GM12878 (cell line): ENCODE measurements around the gene HMGB3. TPM values are rescaled to one million over a fixed set of nuclear protein-coding genes. Genes with fewer than 3 reads are reported as not detected.

ENCODE experiments used
- ATAC-seq: fragments of 200-7000 bp; cut with Tn5 transposase; 3 replicates; pipeline ENCODE4 v1.9.1; 2020; ENCODE audit warnings: mild to moderate bottlenecking, moderate library complexity
- BruUV-seq: library from RNA; stranded (reverse); fragments of 400-500 nt; replicated peaks from 2 replicates; lab custom pipeline; 2021; lab: Mats Ljungman, UMichigan
- CTCF ChIA-PET: fragments of 300-600 bp; sonication (Branson Sonifier 250); formaldehyde crosslinking; extraction: SDS; loops from one replicate; lab custom pipeline; 2021; ENCODE audit warnings: inconsistent platforms; lab: Yijun Ruan, JAX
- POLR2A ChIA-PET: fragments of 350-600 bp; formaldehyde crosslinking; extraction: SDS; loops from one replicate; lab custom pipeline; 2021; ENCODE audit warnings: inconsistent platforms; lab: Charles Lee
- RAD21 ChIA-PET: fragments of 300-600 bp; sonication (Branson Sonifier 250); formaldehyde crosslinking; loops from one replicate; lab custom pipeline; 2023; ENCODE audit warnings: antibody characterized with exemption; ENCODE audit not compliant: unreplicated experiment; lab: Charles Lee
- SMC1A ChIA-PET: fragments of 300-600 bp; sonication (Branson Sonifier 250); formaldehyde crosslinking; loops from one replicate; lab custom pipeline; 2023; ENCODE audit not compliant: unreplicated experiment, uncharacterized antibody; lab: Charles Lee
- DNase-seq: peaks from one replicate; pipeline ENCODE4 v3.0.0-alpha.2; 2011; ENCODE audit warnings: low read depth, low spot score
- FAIRE-seq: peaks from 3 replicates; lab custom pipeline; 2011; peaks lifted over from hg19 to GRCh38; lab: Jason Lieb, UNC
- H2AFZ ChIP-seq: 2 replicates; pipeline ENCODE4 v1.6.0; 2011; ENCODE audit warnings: low read depth, low read length, control low read depth; ENCODE audit not compliant: control insufficient read depth
- H3K27ac ChIP-seq: 2 replicates; pipeline ENCODE4 v1.5.1; 2011; ENCODE audit warnings: control low read depth; ENCODE audit not compliant: control insufficient read depth, insufficient read depth
- H3K27me3 ChIP-seq, 2 experiments: replicated peaks in 1 of 2; 2 replicates each; pipeline versions ENCODE4 v1.6.0 to v1.6.1; 2011; ENCODE audit warnings: low read length in 1 of 2; ENCODE audit not compliant: control insufficient read depth in 2 of 2, insufficient read depth in 2 of 2
- H3K36me3 ChIP-seq, 2 experiments: 2 replicates each; pipeline ENCODE4 v1.5.1; 2011; ENCODE audit warnings: low read length in 1 of 2; ENCODE audit not compliant: control insufficient read depth in 2 of 2, insufficient read depth in 2 of 2
- H3K4me1 ChIP-seq: 2 replicates; pipeline ENCODE4 v1.6.1; 2011; ENCODE audit warnings: mild to moderate bottlenecking, low read length, moderate library complexity, mixed read lengths; ENCODE audit not compliant: control insufficient read depth, insufficient read depth
- H3K4me2 ChIP-seq: 2 replicates; pipeline ENCODE4 v1.6.0; 2011; ENCODE audit warnings: control low read depth; ENCODE audit not compliant: control insufficient read depth, insufficient read depth
- H3K4me3 ChIP-seq: fragments of 200-600 bp; sonication (generic); 2 replicates; pipeline ENCODE4 v1.5.1; 2016
- H3K79me2 ChIP-seq: 2 replicates; pipeline ENCODE4 v1.6.0; 2011; ENCODE audit warnings: low read length; ENCODE audit not compliant: control insufficient read depth, insufficient read depth
- H3K9ac ChIP-seq: 2 replicates; pipeline ENCODE4 v1.8.0; 2011; ENCODE audit warnings: low read length, control low read depth, mixed read lengths; ENCODE audit not compliant: control insufficient read depth, insufficient read depth
- H3K9me3 ChIP-seq: replicated peaks from 3 replicates; pipeline ENCODE4 v1.5.1; 2011; ENCODE audit warnings: mild to moderate bottlenecking, low read length; ENCODE audit not compliant: control insufficient read depth, insufficient read depth
- H4K20me1 ChIP-seq: 2 replicates; pipeline ENCODE4 v1.6.0; 2011; ENCODE audit not compliant: control insufficient read depth, insufficient read depth
- ASH2L ChIP-seq: fragments of 300-600, 200-600 bp; sonication (generic); IDR thresholded peaks from 2 replicates; pipeline ENCODE4 v1.6.1; 2017; ENCODE audit warnings: low read depth, mild to moderate bottlenecking, borderline replicate concordance
- BACH1 ChIP-seq: fragments of 450-650 bp; IDR thresholded peaks from 2 replicates; pipeline ENCODE4 v1.6.1; 2017; ENCODE audit warnings: mild to moderate bottlenecking, borderline replicate concordance
- BMI1 ChIP-seq: fragments of 450-650 bp; IDR thresholded peaks from 2 replicates; pipeline ENCODE4 v1.6.1; 2016; ENCODE audit warnings: mild to moderate bottlenecking, moderate library complexity, borderline replicate concordance
- CHD2 ChIP-seq: IDR thresholded peaks from 2 replicates; pipeline ENCODE4 v1.6.1; 2011; ENCODE audit warnings: low read depth, low read length, improper control_type of control experiment, borderline replicate concordance
- CREB1 ChIP-seq: IDR thresholded peaks from 2 replicates; pipeline ENCODE4 v1.6.1; 2012; ENCODE audit warnings: low read depth, mild to moderate bottlenecking, inconsistent platforms
- CREM ChIP-seq: IDR thresholded peaks from 2 replicates; pipeline ENCODE4 v1.6.1; 2014; ENCODE audit warnings: antibody characterized with exemption, low read depth
- ESRRA ChIP-seq: IDR thresholded peaks from 2 replicates; pipeline ENCODE4 v1.6.1; 2012; ENCODE audit warnings: mild to moderate bottlenecking, low read length, improper control_type of control experiment
- FOS ChIP-seq: IDR thresholded peaks from 3 replicates; pipeline ENCODE4 v1.6.1; 2011; ENCODE audit warnings: borderline replicate concordance; ENCODE audit not compliant: insufficient read length; ENCODE audit errors: extremely low read depth
- FOXM1 ChIP-seq: IDR thresholded peaks from 2 replicates; pipeline ENCODE4 v1.6.1; 2012; ENCODE audit warnings: low read depth, mild to moderate bottlenecking, inconsistent platforms, low read length, moderate library complexity
- KLF5 ChIP-seq: fragments of 450-650 bp; IDR thresholded peaks from 2 replicates; pipeline ENCODE4 v1.6.1; 2014; ENCODE audit warnings: mild to moderate bottlenecking; ENCODE audit not compliant: partially characterized antibody
- MTA3 ChIP-seq: IDR thresholded peaks from 2 replicates; pipeline ENCODE4 v1.6.1; 2012; ENCODE audit warnings: low read length, inconsistent platforms, borderline replicate concordance
- POLR2A ChIP-seq: IDR thresholded peaks from 2 replicates; pipeline ENCODE4 v1.6.1; 2011; ENCODE audit warnings: low read depth, mild to moderate bottlenecking, low read length
- POLR2AphosphoS2 ChIP-seq: IDR thresholded peaks from 2 replicates; pipeline ENCODE4 v1.6.1; 2011; ENCODE audit warnings: low read depth, mild to moderate bottlenecking, low read length, improper control_type of control experiment, moderate library complexity
- POLR2AphosphoS5 ChIP-seq: IDR thresholded peaks from 2 replicates; pipeline ENCODE4 v1.6.1; 2011; ENCODE audit warnings: mild to moderate bottlenecking, low read length, inconsistent platforms
- SIN3A ChIP-seq: IDR thresholded peaks from 2 replicates; pipeline ENCODE4 v1.6.1; 2012; ENCODE audit warnings: low read depth, low read length, improper control_type of control experiment
- SP1 ChIP-seq: IDR thresholded peaks from one replicate; pipeline ENCODE4 v1.6.1; 2011; ENCODE audit warnings: low read depth, low read length
- SPI1 ChIP-seq: IDR thresholded peaks from 2 replicates; pipeline ENCODE4 v1.6.1; 2011; ENCODE audit warnings: low read depth, mild to moderate bottlenecking, low read length, moderate library complexity, borderline replicate concordance; ENCODE audit not compliant: insufficient read depth
- TARDBP ChIP-seq: IDR thresholded peaks from 2 replicates; pipeline ENCODE4 v1.6.1; 2016; ENCODE audit warnings: borderline replicate concordance
- ZBED1 ChIP-seq: IDR thresholded peaks from 2 replicates; pipeline ENCODE4 v1.6.1; 2016; ENCODE audit warnings: borderline replicate concordance
- ZNF24 ChIP-seq: fragments of 450-650 bp; IDR thresholded peaks from 2 replicates; pipeline ENCODE4 v1.6.1; 2017; ENCODE audit warnings: antibody characterized with exemption, mild to moderate bottlenecking
- WGBS: methylation state at CpG from one replicate; pipeline ENCODE4 v1.1.6; 2016; ENCODE audit warnings: low lambda C conversion rate; ENCODE audit not compliant: insufficient replicate concordance, insufficient coverage; ENCODE audit errors: missing lambda C conversion rate; 5-methylcytosine and 5-hydroxymethylcytosine counted together
- in situ Hi-C: fragments of 300-500 bp; cut with MboI; formaldehyde crosslinking; loops from 9 replicates; pipeline ENCODE4 v1.14.3; 2018; ENCODE audit warnings: mixed read lengths
- intact Hi-C: fragments of 100-400 bp; cut with micrococcal nuclease; formaldehyde crosslinking; loops from one replicate; pipeline ENCODE4 v1.14.2; 2022; ENCODE audit not compliant: unreplicated experiment
- polyA plus RNA-seq, 11 experiments: library from polyadenylated mRNA; depleted of rRNA in 4 of 11; unstranded in 6 of 11; stranded (reverse) in 5 of 11; fragments of >200 nt; fragmentation: Nextera tagmentation in 4 of 11; fragmentation: Illumina TruSeq in 1 of 11; extraction: Ambion mirVana in 4 of 11; extraction: Trizol in 1 of 11; gene quantifications; 1 replicate in 1 of 11; 2 replicates in 10 of 11; pipeline versions ENCODE4 v1.2.1 to v1.2.3, GENCODE V29; 2011 to 2016; ENCODE audit warnings: inconsistent platforms in 2 of 11, missing spikeins in 2 of 11, low read depth in 1 of 11
- total RNA-seq, 4 experiments: library from RNA; depleted of rRNA in 3 of 4; stranded (reverse); fragments of >200 nt in 3 of 4; fragmentation: Illumina TruSeq in 1 of 4; extraction: Trizol in 1 of 4; gene quantifications; 2 replicates each; pipeline versions ENCODE4 v1.2.1 to v1.2.3, GENCODE V29; 2013 to 2021
- TF ChIP-seq, protein P1 (sequence below): fragments of 450-650 bp; conservative IDR thresholded peaks from 2 replicates; pipeline ENCODE4 v1.6.1; 2017; ENCODE audit warnings: mild to moderate bottlenecking, moderate library complexity

HMGB3 gene
- total and polyA plus RNA-seq, 10 of the 15 experiments (the other 5 are each of a cell fraction or from before 2014, with no cell fraction given): 19.1 to 167 (median 109) TPM

DNA sequence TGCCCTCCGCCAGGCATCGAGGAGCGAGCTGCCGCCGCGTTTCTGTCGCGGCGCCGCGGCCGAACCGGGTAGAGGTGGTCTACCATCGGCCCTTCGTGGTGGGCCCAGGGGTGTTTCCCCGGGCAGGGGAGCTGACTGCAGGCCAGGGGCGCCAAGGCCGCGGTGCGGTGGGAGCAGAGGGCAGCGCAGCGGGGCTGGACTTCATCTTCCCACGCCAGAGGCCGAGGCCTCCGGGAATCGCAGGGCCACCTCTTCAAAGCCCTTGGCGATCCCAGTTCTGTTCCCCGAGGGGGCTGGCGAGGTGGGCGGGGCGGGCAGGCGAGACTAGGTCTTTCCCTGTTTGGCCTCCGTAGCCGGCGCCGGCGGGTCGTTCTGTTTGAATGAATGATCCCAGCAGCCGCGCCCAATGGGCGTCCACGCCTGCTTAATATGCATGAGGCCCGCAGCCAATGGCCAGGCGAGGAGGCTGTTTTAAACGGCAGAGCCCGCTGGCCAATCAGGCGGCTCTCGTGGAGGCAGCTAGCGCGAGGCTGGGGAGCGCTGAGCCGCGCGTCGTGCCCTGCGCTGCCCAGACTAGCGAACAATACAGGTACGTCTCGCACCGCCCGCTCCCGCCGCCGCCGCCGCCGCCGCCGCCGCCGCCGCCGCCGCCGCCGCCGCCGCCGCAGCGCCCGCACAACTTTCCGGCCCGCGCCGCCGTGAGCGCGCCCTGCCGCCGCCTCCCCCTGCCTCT is at the start of gene HMGB3 (continued):
- TF ChIP-seq BACH1 (no peak), CHD2 (peak; percentile 92), KLF5 (no peak), SP1 (peak; percentile 71), POLR2A (peak; percentile 76)

DNA sequence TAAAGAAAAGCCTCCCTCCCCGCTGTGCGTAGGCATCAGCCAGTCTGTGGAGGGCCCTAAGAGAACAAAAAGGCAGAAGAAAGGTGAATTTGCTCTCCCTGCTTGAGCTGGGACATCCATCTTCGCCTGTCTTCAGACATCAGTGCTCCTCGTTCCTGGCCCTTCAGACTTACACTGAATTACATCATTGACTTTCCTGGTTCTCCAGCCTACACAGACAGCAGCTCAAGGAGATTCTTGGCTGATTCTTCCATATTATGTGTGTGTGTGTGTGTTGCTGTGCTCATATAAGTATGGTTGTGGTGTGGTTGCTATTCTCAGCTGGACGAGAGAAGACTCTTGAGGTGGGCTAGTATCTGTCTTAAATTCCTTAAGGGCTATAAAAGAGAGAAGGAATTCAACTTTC is 49.2 kb upstream of the HMGB3 start:
- ATAC-seq: no peak
- H3K9ac ChIP-seq: no peak overlapping the region
- H3K27ac ChIP-seq: no peak overlapping the region
- ChIA-PET POLR2A (no interaction called here), RAD21 (no interaction called here), SMC1A (no interaction called here), CTCF (no interaction called here)
- TF ChIP-seq CREB1 (no peak), ASH2L (no peak), SPI1 (no peak), ZNF24 (no peak), ESRRA (no peak), TARDBP (no peak), FOXM1 (no peak), CREM (no peak), ZBED1 (no peak), POLR2AphosphoS2 (no peak), MTA3 (no peak), BMI1 (no peak), SIN3A (no peak), POLR2AphosphoS5 (no peak), FOS (no peak)
- TF ChIP-seq, protein P1, sequence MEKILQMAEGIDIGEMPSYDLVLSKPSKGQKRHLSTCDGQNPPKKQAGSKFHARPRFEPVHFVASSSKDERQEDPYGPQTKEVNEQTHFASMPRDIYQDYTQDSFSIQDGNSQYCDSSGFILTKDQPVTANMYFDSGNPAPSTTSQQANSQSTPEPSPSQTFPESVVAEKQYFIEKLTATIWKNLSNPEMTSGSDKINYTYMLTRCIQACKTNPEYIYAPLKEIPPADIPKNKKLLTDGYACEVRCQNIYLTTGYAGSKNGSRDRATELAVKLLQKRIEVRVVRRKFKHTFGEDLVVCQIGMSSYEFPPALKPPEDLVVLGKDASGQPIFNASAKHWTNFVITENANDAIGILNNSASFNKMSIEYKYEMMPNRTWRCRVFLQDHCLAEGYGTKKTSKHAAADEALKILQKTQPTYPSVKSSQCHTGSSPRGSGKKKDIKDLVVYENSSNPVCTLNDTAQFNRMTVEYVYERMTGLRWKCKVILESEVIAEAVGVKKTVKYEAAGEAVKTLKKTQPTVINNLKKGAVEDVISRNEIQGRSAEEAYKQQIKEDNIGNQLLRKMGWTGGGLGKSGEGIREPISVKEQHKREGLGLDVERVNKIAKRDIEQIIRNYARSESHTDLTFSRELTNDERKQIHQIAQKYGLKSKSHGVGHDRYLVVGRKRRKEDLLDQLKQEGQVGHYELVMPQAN: no peak
- WGBS: 27% methylated on average over 5 of the region's 5 CpGs
- H3K4me3 ChIP-seq: no peak overlapping the region
- H3K4me2 ChIP-seq: no peak overlapping the region
- no peak for FAIRE-seq
- intact Hi-C loops (no loop called here), in situ Hi-C loops (no loop called here)
- no TSS peak for BruUV-seq
- no peaks in the 10 kb centered on the region for H3K27me3 ChIP-seq
- no peak overlapping the region for H2AFZ ChIP-seq
- no peaks in the 10 kb centered on the region for H3K4me1 ChIP-seq
- no peaks in the 10 kb centered on the region for H3K36me3 ChIP-seq
- no peaks in the 10 kb centered on the region for H4K20me1 ChIP-seq
- H3K79me2 ChIP-seq: no peaks in the 10 kb centered on the region
- no peaks in the 10 kb centered on the region for H3K9me3 ChIP-seq
- DNase-seq: no peak
